Ramos (cell line): ENCODE results near the gene ABCG8.

Experiments used
- in situ Hi-C: fragments of 300-500 bp; cut with MboI; formaldehyde crosslinking; loops from one replicate; pipeline ENCODE4 v1.14.3; 2022; ENCODE audit warnings: low sequenced_read_pairs; ENCODE audit not compliant: unreplicated experiment

The ABCG8 gene

DNA sequence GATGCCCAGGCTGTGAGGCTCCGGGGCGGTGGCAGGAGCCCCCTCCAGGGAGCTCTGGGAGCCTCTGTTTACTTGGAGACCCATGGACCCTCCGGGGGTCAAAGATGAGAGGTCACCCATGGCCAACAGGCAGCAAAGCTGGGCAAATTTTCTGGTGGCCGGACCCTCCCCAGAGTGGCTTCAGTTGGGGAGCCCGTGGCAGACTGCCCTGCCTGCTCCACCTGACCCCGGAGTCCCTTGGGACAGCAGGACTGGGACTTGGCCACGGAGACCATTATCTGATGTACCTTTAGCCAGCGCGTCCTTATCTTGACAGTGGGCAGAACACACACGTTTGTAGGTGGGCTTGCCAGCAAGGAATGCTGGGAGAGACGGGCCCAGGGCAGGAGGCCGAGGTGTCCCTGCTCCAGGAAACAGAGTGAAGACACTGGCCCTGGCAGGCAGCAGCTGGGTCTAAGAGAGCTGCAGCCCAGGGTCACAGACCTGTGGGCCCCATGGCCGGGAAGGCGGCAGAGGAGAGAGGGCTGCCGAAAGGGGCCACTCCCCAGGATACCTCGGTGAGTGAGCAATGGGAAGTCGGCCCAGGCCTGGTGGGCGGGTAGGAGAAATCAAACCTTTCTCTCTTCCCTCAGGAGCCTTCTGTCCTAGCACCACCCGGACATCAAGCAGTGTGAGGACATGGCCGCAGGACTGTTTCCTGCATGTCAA, at the start of gene ABCG8, which contains the start of gene ABCG5:
Gene ABCG8, plus strand, starts transcription at position 412 of the 708 bp plus-strand sequence. Its CDS starts 83 bp downstream, at position 495.
Gene ABCG5, minus strand, starts transcription at position 280 of the 708 bp plus-strand sequence. Its CDS starts 160 bp downstream, at position 120.
- in situ Hi-C loops = no loop called here

DNA sequence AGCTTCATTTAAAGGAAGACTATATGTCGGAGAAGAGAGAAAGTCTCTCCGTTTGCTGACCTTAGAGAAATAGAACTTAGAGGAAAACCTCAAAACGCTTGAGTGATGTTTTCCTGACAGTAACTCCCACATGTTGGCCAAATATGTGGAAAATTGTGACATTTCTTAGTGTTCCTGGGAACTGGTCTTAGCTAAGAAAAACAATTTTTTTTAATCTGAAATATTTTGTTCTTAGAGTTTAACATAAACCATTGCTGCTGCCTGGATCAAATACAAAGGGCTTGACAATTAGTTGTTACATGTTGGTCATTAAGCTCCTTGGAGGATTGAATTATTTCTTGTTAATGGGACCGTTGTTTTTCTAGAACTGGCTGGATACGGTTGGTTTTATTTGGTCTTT, 48.6 kb upstream of the ABCG8 start:
- in situ Hi-C loops = no loop called here

DNA sequence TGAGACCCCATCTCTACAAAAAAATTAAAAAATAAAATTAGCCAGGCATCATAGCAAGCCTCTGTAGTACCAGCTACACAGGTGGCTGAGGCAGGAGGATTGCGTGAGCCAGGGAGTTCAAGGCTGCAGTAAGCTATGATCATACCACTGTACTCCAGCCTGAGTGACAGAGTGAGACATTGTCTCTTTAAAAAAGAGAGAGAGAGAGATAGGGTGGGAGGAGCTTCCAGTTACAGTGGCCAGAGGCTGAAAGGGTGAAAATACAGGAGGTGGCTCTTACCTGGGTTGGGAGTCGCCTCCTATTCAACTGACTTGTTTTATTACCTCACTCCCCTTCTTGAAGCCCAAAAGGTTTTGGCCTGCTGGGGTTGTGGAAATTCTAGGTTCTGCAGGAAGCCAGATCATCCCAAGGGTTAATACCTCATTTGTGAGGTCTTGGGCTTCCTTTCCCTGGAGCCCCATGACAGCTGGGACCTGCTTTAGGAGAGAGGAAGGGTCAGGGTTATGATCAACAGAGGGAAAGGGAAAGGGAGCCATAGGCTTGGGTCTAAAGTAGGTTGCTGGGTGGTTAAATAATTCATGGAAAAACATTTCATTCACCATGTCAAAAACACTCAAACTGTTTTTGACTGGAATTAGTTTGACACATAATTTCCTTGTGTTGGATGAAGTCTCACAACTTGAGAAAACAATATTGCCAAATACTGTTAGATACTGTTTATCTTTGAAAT, 47.6 kb upstream of the ABCG8 start:
- in situ Hi-C loops = no loop called here

DNA sequence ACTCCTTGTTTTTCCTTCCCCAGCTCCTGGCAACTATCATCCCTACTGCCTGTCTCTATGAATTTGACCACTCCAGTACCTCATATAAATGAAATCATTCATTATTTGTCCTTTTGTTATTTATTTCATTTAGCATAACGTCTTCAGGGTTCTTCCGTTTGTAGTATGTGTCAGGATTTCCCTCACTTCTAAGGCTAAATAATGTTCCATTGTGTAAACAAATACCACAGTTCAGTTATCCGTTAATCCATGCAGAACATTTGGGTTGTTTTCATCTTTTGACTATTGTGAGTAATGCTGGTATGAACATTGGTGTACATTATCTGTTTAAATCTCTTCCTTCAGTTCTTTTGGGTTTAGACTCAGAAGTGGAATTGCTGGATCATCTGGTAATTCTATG, 46.1 kb upstream of the ABCG8 start:
- in situ Hi-C loops = no loop called here

DNA sequence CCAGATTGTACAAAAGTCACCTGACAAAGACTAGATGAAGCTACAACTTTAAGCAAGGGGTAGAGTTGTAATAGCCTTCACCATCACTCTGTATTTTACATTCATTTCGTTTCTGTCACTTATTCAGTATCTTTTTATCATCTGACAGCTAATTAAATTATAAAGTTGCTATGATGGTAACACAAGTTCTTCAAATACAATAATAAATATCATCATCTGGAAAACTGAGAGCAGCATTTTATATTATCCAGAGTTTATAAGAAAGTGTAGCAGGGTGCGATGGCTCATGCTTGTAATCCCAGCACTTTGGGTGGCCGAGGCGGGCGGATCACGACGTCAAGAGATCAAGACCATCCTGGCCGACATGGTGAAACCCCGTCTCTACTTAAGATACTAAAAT, 43.8 kb upstream of the ABCG8 start:
- in situ Hi-C loops = no loop called here

GRCh38 chr2:43796206-43796605, 42.6 kb upstream of the ABCG8 start:
- in situ Hi-C loops = no loop called here

- in situ Hi-C loops = no loop called here
Observed at GRCh38 chr2:43798300-43798699, 40.5 kb upstream of the ABCG8 start.

DNA sequence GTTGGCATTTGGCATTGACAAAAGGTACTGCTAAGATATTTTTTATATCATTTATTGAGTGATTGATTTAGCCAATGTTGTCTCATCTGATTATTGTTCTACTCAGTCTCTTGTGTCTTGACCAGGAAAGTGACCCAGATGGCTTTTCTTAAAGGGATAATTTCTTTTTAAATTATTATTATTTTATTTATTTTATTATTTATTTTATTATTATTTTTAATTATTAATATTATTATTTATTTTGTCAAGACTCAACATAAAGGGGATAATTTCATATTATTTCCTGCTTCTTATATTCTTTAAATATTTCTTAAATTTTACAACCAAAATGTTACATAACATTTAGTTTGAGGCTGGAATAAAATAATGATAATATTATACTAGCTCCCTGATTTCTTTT, 37.9 kb upstream of the ABCG8 start:
- in situ Hi-C loops = no loop called here

GRCh38 chr2:43802135-43802534, 36.6 kb upstream of the ABCG8 start:
- in situ Hi-C loops = no loop called here

DNA sequence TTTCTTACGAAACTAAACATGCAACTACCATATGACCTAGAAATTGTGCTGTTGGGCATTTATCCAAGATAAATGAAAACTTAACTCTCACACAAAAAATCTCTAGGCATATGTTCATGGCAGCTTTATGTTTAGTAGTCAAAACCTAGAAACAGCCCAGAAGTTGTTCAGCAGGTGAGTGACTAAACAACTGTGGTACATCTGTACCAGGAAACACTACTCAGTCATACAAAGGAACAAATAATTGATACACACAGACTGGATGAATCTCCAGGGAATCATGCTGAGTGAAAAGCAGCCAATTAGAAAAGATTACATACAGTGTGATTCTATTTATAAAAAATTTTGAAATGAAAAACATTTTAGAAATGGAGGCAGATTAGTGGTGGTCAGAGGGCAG, 35.7 kb upstream of the ABCG8 start:
- in situ Hi-C loops = no loop called here

DNA sequence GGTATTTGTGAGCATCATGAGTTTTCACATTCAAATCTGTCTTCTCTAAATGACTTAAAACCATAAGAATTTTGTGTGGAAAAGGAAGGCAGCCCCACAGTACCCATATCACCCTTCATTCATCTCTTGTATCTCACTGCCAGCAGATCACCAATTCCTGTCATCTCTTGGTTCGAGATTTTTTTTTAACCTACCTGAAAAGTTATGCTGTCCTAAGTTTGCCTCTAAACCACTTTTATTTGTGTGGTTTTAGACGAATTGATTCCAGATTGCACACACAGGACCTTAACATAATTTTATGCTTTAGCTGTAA, 32.1 kb upstream of the ABCG8 start:
- in situ Hi-C loops = no loop called here

GRCh38 chr2:43810452-43810851, 28.3 kb upstream of the ABCG8 start:
- in situ Hi-C loops = no loop called here

GRCh38 chr2:43810888-43811287, 27.9 kb upstream of the ABCG8 start:
- in situ Hi-C loops = no loop called here

DNA sequence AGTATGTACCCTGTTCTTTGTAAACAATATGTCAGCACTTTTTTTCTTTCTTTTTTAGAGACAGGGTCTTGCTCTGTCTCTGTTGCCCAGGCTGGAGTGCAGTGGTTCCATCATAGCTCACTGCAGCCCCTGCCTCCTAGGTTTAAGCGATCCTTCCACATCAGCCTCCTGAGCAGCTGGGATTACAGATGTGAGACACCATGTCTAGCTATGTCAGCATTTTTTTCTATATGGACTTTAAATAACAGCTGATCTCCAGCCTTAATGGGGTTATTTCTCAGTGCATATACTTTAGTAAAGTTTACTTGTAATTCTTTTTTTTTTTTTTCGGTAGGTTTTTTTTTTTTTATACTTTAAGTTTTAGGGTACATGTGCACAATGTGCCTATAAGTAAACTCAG, 26.8 kb upstream of the ABCG8 start:
- in situ Hi-C loops = no loop called here

DNA sequence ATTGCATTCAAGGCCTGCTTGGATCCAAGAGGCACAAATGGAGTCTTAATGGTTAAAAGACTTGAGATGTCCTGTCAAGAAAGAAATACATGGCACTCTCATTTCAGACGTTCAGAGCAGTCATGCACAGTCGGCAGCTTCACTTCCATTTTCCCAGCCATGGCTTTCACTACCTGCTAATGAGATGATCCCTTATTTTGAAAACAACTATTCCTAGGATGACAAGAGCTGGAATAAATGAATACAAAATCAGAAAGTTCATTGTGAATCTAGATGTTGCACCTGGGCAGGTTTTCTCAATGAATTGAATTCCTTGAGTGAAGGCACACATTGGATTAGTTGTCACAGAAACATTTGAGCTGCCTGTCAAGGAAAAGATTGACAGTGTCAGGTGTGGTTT, 25.8 kb upstream of the ABCG8 start:
- in situ Hi-C loops = no loop called here

- in situ Hi-C loops = no loop called here
Observed at GRCh38 chr2:43814711-43815110, 24.1 kb upstream of the ABCG8 start.

DNA sequence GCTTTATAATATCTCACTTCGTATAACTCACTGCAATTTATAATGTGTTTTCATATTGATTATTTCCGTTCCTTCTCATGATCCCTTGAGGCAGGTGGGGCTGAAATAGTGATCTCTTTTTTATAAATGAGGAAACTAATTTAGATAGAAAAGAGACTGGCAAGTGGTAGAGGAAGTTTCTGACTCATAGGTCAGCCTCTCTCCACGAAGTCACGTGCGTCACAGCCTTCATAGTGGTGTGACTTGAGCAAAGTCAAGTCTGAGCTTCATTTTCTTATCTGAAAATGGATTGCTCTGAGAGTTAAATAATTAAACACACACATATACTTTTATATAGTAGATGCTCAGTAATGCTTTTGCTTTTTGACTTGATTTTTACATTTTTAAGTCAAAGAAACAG, 20.0 kb upstream of the ABCG8 start:
- in situ Hi-C loops = no loop called here

- in situ Hi-C loops = no loop called here
Observed at GRCh38 chr2:43819491-43820163, 19.1 kb upstream of the ABCG8 start.

DNA sequence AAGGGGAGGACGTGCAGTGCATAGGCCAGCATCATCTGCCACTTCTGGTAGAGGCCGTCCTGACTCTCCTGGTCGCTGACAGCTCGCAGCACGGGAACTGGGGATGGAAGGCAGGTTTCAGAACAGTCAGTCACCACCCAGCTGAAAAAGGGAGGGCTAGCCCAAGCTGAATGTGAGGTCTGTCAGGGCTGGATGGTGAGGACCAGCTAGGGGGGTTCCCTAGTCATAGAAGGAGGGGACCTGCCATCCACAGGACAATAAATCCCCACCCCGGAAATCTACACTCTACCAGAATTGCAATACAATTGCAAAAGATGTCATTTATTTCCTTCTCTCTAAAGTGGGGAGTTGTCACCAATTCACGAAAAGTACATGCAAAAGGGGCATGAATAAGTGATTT, 15.9 kb upstream of the ABCG8 start:
- in situ Hi-C loops = no loop called here

DNA sequence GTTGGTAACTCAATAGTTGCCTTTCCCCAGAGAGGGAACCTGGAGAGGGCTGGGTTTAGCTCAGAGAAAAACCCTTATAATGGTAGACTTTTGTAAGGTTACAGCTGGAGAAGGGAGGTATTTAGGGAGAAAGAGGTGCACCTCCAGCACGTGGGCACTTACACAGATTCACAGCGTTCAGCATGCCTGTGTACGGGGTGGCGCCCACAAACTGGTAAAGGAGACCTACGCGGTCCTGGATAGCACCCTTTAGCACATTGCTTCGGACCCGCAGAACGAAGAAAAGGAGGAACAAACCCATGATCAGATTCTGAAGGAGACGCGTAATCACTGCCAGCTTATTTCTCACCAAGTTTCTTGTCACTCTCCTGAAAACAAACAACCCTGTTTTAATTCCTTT, 15.0 kb upstream of the ABCG8 start:
- in situ Hi-C loops = no loop called here

- in situ Hi-C loops = no loop called here
Observed at GRCh38 chr2:43824512-43824911, 14.3 kb upstream of the ABCG8 start.
